ENCODE measurements around the gene SMTNL2.

SMTNL2 gene

GRCh38 chr17:4545217-4545951 is 38.9 kb upstream of the SMTNL2 start:
- no peak for DNase-seq (ENCODE audit: low read depth in 2 of 2)

GRCh38 chr17:4547118-4547906 is 37.0 kb upstream of the SMTNL2 start:
- no peak for DNase-seq (ENCODE audit: low read depth in 2 of 2)

- DNase-seq (ENCODE audit: low read depth in 2 of 2), result no peak
Measured at GRCh38 chr17:4548061-4548461, 36.3 kb upstream of the SMTNL2 start.

GRCh38 chr17:4548721-4549531 is 35.4 kb upstream of the SMTNL2 start:
- DNase-seq (ENCODE audit: low read depth in 2 of 2), result no peak

GRCh38 chr17:4549781-4550533 is 34.4 kb upstream of the SMTNL2 start:
- DNase-seq (ENCODE audit: low read depth in 2 of 2), result no peak

GRCh38 chr17:4550534-4551039 is 33.7 kb upstream of the SMTNL2 start:
- no peak for DNase-seq (ENCODE audit: low read depth in 2 of 2)

GRCh38 chr17:4551141-4551540 is 33.2 kb upstream of the SMTNL2 start:
- DNase-seq (ENCODE audit: low read depth in 2 of 2), result no peak

GRCh38 chr17:4551796-4552525 is 32.4 kb upstream of the SMTNL2 start:
- no peak for DNase-seq (ENCODE audit: low read depth in 2 of 2)

GRCh38 chr17:4553669-4554068 is 30.7 kb upstream of the SMTNL2 start:
- no peak for DNase-seq (ENCODE audit: low read depth in 2 of 2)

GRCh38 chr17:4554441-4554996 is 29.8 kb upstream of the SMTNL2 start:
- DNase-seq (ENCODE audit: low read depth in 2 of 2), result no peak

- DNase-seq (ENCODE audit: low read depth in 2 of 2), result peak; percentile 95
Measured at GRCh38 chr17:4554997-4555799, 29.1 kb upstream of the SMTNL2 start, which contains the start of gene MYBBP1A. TSS of gene MYBBP1A (minus strand) at chr17:4555384. CDS start at chr17:4555324, 60 bp downstream.

- no peak for DNase-seq (ENCODE audit: low read depth in 2 of 2)
Measured at GRCh38 chr17:4555873-4556759, 28.2 kb upstream of the SMTNL2 start.

GRCh38 chr17:4556996-4557395 is 27.3 kb upstream of the SMTNL2 start:
- no peak for DNase-seq (ENCODE audit: low read depth in 2 of 2)

- no peak for DNase-seq (ENCODE audit: low read depth in 2 of 2)
Measured at GRCh38 chr17:4557626-4558346, 26.5 kb upstream of the SMTNL2 start.

- no peak for DNase-seq (ENCODE audit: low read depth in 2 of 2)
Measured at GRCh38 chr17:4558347-4558971, 25.9 kb upstream of the SMTNL2 start.

- DNase-seq (ENCODE audit: low read depth in 2 of 2), result no peak
Measured at GRCh38 chr17:4559139-4559791, 25.1 kb upstream of the SMTNL2 start.

- DNase-seq (ENCODE audit: low read depth in 2 of 2), result no peak
Measured at GRCh38 chr17:4559966-4560365, 24.4 kb upstream of the SMTNL2 start.
